Activated CD4-positive, alpha-beta memory T cell treated with anti-CD3 and anti-CD28 coated beads, Interleukin-2, amount 10 ng/mL, durations not matched to agents 7 days and 5 days (primary cell): ENCODE results near the gene SORCS2. TPM values are rescaled to one million over a fixed set of nuclear protein-coding genes. Genes with fewer than 3 reads are reported as not detected.

ENCODE experiments used
- CTCF ChIA-PET: fragments of 350-600 bp; sonication (Branson Sonifier 250); formaldehyde crosslinking; loops from one replicate; lab custom pipeline; 2021; ENCODE audit warnings: antibody characterized with exemption, inconsistent platforms; lab: Charles Lee
- POLR2A ChIA-PET: fragments of 350-600 bp; sonication (Branson Sonifier 250); formaldehyde crosslinking; loops from one replicate; lab custom pipeline; 2021; ENCODE audit warnings: antibody characterized with exemption; lab: Charles Lee
- DNase-seq: peaks from one replicate; pipeline ENCODE4 v3.0.0-alpha.2; 2020
- H3K27ac Mint-ChIP-seq: one replicate; pipeline ENCODE4 v1.8.0; 2021; ENCODE audit warnings: mild to moderate bottlenecking, mixed read lengths
- H3K27me3 Mint-ChIP-seq: one replicate; pipeline ENCODE4 v1.8.0; 2021; ENCODE audit warnings: mixed read lengths
- H3K36me3 Mint-ChIP-seq: one replicate; pipeline ENCODE4 v1.8.0; 2021; ENCODE audit warnings: low read depth, mixed read lengths
- H3K4me1 Mint-ChIP-seq: one replicate; pipeline ENCODE4 v1.8.0; 2021; ENCODE audit warnings: mixed read lengths
- H3K4me3 Mint-ChIP-seq: one replicate; pipeline ENCODE4 v1.8.0; 2021; ENCODE audit warnings: mild to moderate bottlenecking, mixed read lengths
- H3K9me3 Mint-ChIP-seq: one replicate; pipeline ENCODE4 v1.8.0; 2021; ENCODE audit warnings: mixed read lengths
- total RNA-seq, 2 experiments: library from RNA; stranded (reverse); gene quantifications; one replicate each; pipeline ENCODE4 v1.2.3, GENCODE V29; 2021

SORCS2 gene
- total RNA-seq, 2 experiments from 2014 or later: 0.10 to 0.18 TPM

- Mint-ChIP-seq H3K4me1 (no peaks in the 10 kb centered on the region), H3K36me3 (no peaks in the 10 kb centered on the region), H3K27ac (no peak overlapping the region), H3K27me3 (no peaks in the 10 kb centered on the region), H3K4me3 (no peak overlapping the region), H3K9me3 (no peaks in the 10 kb centered on the region)
- CTCF ChIA-PET: no interaction called here
- POLR2A ChIA-PET: no interaction called here
- DNase-seq: no peak
Measured at GRCh38 chr4:7233006-7233580, 40.8 kb downstream of the SORCS2 start.

DNA sequence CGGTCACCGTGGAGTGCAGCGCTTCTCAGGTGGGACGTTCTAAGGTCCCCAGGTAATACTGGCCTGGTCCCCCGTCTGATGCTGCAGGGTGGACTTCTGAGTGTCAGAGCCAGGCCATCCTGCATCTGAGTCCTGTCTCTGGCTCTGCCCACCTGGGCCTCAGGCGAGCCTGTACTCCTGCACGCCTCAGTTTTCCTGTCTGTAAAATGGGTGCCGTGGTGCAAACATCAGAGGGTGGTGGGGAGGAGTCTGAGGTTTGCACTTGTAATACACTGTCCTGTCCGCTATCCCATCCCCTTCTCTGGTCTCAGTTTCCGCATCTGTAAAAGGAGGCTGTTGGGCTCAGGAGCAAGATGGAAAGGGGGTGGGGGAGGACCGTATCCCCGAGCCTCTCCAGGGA, 41.3 kb downstream of the SORCS2 start:
- no peaks in the 10 kb centered on the region for H3K4me1 Mint-ChIP-seq
- H3K27ac Mint-ChIP-seq: no peak overlapping the region
- no peak for DNase-seq
- CTCF ChIA-PET: no interaction called here
- no peaks in the 10 kb centered on the region for H3K36me3 Mint-ChIP-seq
- H3K27me3 Mint-ChIP-seq: no peaks in the 10 kb centered on the region
- no peaks in the 10 kb centered on the region for H3K9me3 Mint-ChIP-seq
- H3K4me3 Mint-ChIP-seq: no peak overlapping the region
- POLR2A ChIA-PET: no interaction called here

GRCh38 chr4:7234355-7235029, 42.2 kb downstream of the SORCS2 start:
- ChIA-PET CTCF (no interaction called here), POLR2A (no interaction called here)
- no peak for DNase-seq
- H3K36me3 Mint-ChIP-seq: no peaks in the 10 kb centered on the region
- H3K4me1 Mint-ChIP-seq: no peaks in the 10 kb centered on the region
- peaks cover 2% of the 10 kb centered on the region for H3K27me3 Mint-ChIP-seq
- H3K4me3 Mint-ChIP-seq: no peak overlapping the region
- no peaks in the 10 kb centered on the region for H3K9me3 Mint-ChIP-seq
- H3K27ac Mint-ChIP-seq: no peak overlapping the region

GRCh38 chr4:7235030-7235380, 42.7 kb downstream of the SORCS2 start:
- Mint-ChIP-seq H3K9me3 (no peaks in the 10 kb centered on the region), H3K4me3 (no peak overlapping the region), H3K27ac (no peak overlapping the region), H3K4me1 (no peaks in the 10 kb centered on the region), H3K27me3 (peaks cover 2% of the 10 kb centered on the region), H3K36me3 (no peaks in the 10 kb centered on the region)
- DNase-seq: no peak
- POLR2A ChIA-PET: no interaction called here
- CTCF ChIA-PET: no interaction called here

DNA sequence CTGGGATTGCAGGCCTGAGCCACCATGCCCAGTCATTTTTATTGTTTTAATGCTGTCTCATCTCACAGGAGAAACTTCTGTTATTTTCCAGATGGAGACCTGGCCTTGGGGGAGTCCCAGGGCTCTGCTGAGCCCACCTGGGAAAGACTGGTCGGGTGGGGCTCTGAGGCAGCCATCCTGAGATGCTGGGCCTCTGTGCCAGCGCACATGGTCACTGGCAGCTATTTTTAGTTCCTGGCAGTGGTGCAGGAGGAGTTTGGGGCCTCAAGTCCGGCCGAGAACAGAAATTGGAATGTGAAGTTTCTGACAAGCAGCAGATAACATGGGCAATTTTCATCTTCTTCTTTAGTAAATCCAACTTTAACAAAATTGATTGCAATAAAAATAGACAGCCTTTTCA, 44.5 kb downstream of the SORCS2 start:
- Mint-ChIP-seq H3K36me3 (no peaks in the 10 kb centered on the region), H3K4me3 (no peak overlapping the region), H3K27ac (no peak overlapping the region), H3K27me3 (peaks cover 2% of the 10 kb centered on the region), H3K4me1 (no peaks in the 10 kb centered on the region), H3K9me3 (no peaks in the 10 kb centered on the region)
- DNase-seq: no peak
- ChIA-PET POLR2A (no interaction called here), CTCF (no interaction called here)

- Mint-ChIP-seq H3K4me1 (no peaks in the 10 kb centered on the region), H3K9me3 (no peaks in the 10 kb centered on the region), H3K27me3 (peaks cover 2% of the 10 kb centered on the region), H3K27ac (no peak overlapping the region), H3K36me3 (no peaks in the 10 kb centered on the region), H3K4me3 (no peak overlapping the region)
- POLR2A ChIA-PET: no interaction called here
- DNase-seq: no peak
- CTCF ChIA-PET: interaction anchor here (0.6 kb wide), 1 partner anchor 59 kb away, joined by 3 read pairs; no protein-coding TSS in a partner anchor
Measured at GRCh38 chr4:7237873-7238272, 45.5 kb downstream of the SORCS2 start.

- Mint-ChIP-seq H3K27me3 (peaks cover 2% of the 10 kb centered on the region), H3K36me3 (no peaks in the 10 kb centered on the region), H3K4me3 (no peak overlapping the region), H3K27ac (no peak overlapping the region), H3K9me3 (no peaks in the 10 kb centered on the region), H3K4me1 (no peaks in the 10 kb centered on the region)
- POLR2A ChIA-PET: no interaction called here
- no peak for DNase-seq
- CTCF ChIA-PET: interaction anchor here (0.6 kb wide), 1 partner anchor 59 kb away, joined by 3 read pairs; no protein-coding TSS in a partner anchor
Measured at GRCh38 chr4:7238300-7238960, 46.1 kb downstream of the SORCS2 start.

GRCh38 chr4:7239101-7239820, 46.9 kb downstream of the SORCS2 start:
- no peaks in the 10 kb centered on the region for H3K36me3 Mint-ChIP-seq
- DNase-seq: no peak
- H3K4me3 Mint-ChIP-seq: no peak overlapping the region
- no peaks in the 10 kb centered on the region for H3K9me3 Mint-ChIP-seq
- H3K27me3 Mint-ChIP-seq: peaks cover 2% of the 10 kb centered on the region
- ChIA-PET POLR2A (no interaction called here), CTCF (no interaction called here)
- H3K4me1 Mint-ChIP-seq: no peaks in the 10 kb centered on the region
- H3K27ac Mint-ChIP-seq: no peak overlapping the region

GRCh38 chr4:7239844-7240243, 47.5 kb downstream of the SORCS2 start:
- H3K4me1 Mint-ChIP-seq: no peaks in the 10 kb centered on the region
- CTCF ChIA-PET: no interaction called here
- no peak for DNase-seq
- no peaks in the 10 kb centered on the region for H3K9me3 Mint-ChIP-seq
- no peak overlapping the region for H3K27ac Mint-ChIP-seq
- POLR2A ChIA-PET: no interaction called here
- no peak overlapping the region for H3K4me3 Mint-ChIP-seq
- H3K27me3 Mint-ChIP-seq: peaks cover 2% of the 10 kb centered on the region
- no peaks in the 10 kb centered on the region for H3K36me3 Mint-ChIP-seq

DNA sequence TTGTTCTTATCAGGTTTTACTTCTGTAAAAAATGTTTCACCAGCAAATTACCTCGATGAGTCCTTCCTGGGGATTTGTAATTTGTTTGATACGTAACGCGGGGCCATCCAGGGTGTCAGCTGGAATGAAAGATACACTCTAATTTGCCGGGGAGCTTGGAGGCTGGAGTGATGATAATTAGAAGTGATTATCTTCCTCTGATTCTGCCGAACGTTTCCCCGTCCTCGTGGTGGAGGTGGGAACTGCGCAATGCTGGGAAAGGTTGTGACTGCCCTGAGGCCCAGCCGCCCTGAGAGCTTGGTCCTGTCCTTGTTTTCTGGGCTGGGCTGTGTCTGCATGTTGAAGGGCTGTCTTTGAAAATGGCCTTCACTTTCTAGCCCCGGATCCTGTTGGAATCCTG, 48.0 kb downstream of the SORCS2 start:
- no peak for DNase-seq
- H3K9me3 Mint-ChIP-seq: no peaks in the 10 kb centered on the region
- no peaks in the 10 kb centered on the region for H3K4me1 Mint-ChIP-seq
- H3K36me3 Mint-ChIP-seq: no peaks in the 10 kb centered on the region
- H3K27ac Mint-ChIP-seq: no peak overlapping the region
- H3K27me3 Mint-ChIP-seq: peaks cover 2% of the 10 kb centered on the region
- no peak overlapping the region for H3K4me3 Mint-ChIP-seq
- POLR2A ChIA-PET: no interaction called here
- CTCF ChIA-PET: no interaction called here

GRCh38 chr4:7241597-7242125, 49.3 kb downstream of the SORCS2 start:
- no peaks in the 10 kb centered on the region for H3K4me1 Mint-ChIP-seq
- CTCF ChIA-PET: no interaction called here
- no peak overlapping the region for H3K27ac Mint-ChIP-seq
- no peak overlapping the region for H3K4me3 Mint-ChIP-seq
- POLR2A ChIA-PET: no interaction called here
- no peaks in the 10 kb centered on the region for H3K36me3 Mint-ChIP-seq
- no peak for DNase-seq
- H3K27me3 Mint-ChIP-seq: peaks cover 2% of the 10 kb centered on the region
- no peaks in the 10 kb centered on the region for H3K9me3 Mint-ChIP-seq

GRCh38 chr4:7242766-7243165, 50.4 kb downstream of the SORCS2 start:
- Mint-ChIP-seq H3K36me3 (no peaks in the 10 kb centered on the region), H3K9me3 (no peaks in the 10 kb centered on the region)

More at GRCh38 chr4:7242766-7243165, 50.4 kb downstream of the SORCS2 start:
- DNase-seq: no peak
- Mint-ChIP-seq H3K4me1 (no peaks in the 10 kb centered on the region), H3K27ac (no peak overlapping the region), H3K27me3 (peaks cover 2% of the 10 kb centered on the region), H3K4me3 (no peak overlapping the region)
- ChIA-PET POLR2A (no interaction called here), CTCF (no interaction called here)
